HEK293 (cell line): ENCODE data around the gene TBL1X.
A peak's percentile ranks its signal among the peaks of the same experiment; 100 is the strongest.

Experiments used
- CTCF ChIA-PET: fragments of 350-600 bp; formaldehyde crosslinking; extraction: SDS; loops from one replicate; lab custom pipeline; 2021; ENCODE audit warnings: antibody characterized with exemption; lab: Yijun Ruan, JAX
- POLR2A ChIA-PET: fragments of 300-600 bp; formaldehyde crosslinking; extraction: SDS; loops from one replicate; lab custom pipeline; 2020; ENCODE audit warnings: antibody characterized with exemption, inconsistent platforms; lab: Yijun Ruan, JAX
- H3K27ac ChIP-seq: fragments of 200-500 bp; sonication (Bioruptor generic); 2 replicates; pipeline ENCODE4 v1.5.1; 2014; ENCODE audit warnings: low read depth, low read length, control low read depth, inconsistent platforms; ENCODE audit errors: extremely low read depth
- H3K36me3 ChIP-seq, 2 experiments: fragments of 200-500 bp in 1 of 2; sonication (Bioruptor generic) in 1 of 2; 1 replicate in 1 of 2; 2 replicates in 1 of 2; pipeline ENCODE4 v1.5.1; 2014 to 2017; ENCODE audit warnings: inconsistent platforms in 2 of 2, low read length in 2 of 2; ENCODE audit not compliant: control insufficient read depth in 2 of 2, insufficient read depth in 1 of 2
- H3K4me1 ChIP-seq: fragments of 200-500 bp; sonication (Bioruptor generic); 2 replicates; pipeline ENCODE4 v1.5.1; 2014; ENCODE audit warnings: mild to moderate bottlenecking, low read length, inconsistent platforms; ENCODE audit not compliant: control insufficient read depth, insufficient read depth
- H3K4me3 ChIP-seq: 2 replicates; pipeline ENCODE4 v1.5.1; 2011; ENCODE audit warnings: low read depth, mild to moderate bottlenecking, control low read depth, low read length, moderate library complexity
- H3K9me3 ChIP-seq: fragments of 200-500 bp; sonication (Bioruptor generic); 2 replicates; pipeline ENCODE4 v1.5.1; 2014; ENCODE audit warnings: low read depth, low read length, inconsistent platforms; ENCODE audit not compliant: control insufficient read depth, insufficient read depth
- GLIS2 ChIP-seq: fragments of 450-650 bp; formaldehyde crosslinking; IDR thresholded peaks from 2 replicates; pipeline ENCODE4 v1.5.1; 2016; ENCODE audit warnings: missing biosample characterization, missing genetic modification characterization
- IKZF3 ChIP-seq: fragments of 450-650 bp; IDR thresholded peaks from 2 replicates; pipeline ENCODE4 v1.5.0; 2018; ENCODE audit warnings: missing biosample characterization, mild to moderate bottlenecking, missing genetic modification characterization, moderate library complexity
- KLF7 ChIP-seq: fragments of 450-650 bp; formaldehyde crosslinking; IDR thresholded peaks from 2 replicates; pipeline ENCODE4 v1.5.1; 2016; ENCODE audit warnings: missing biosample characterization, missing genetic modification characterization, borderline replicate concordance
- OSR2 ChIP-seq: fragments of 450-650 bp; formaldehyde crosslinking; IDR thresholded peaks from 2 replicates; pipeline ENCODE4 v1.5.1; 2016; ENCODE audit warnings: missing biosample characterization, missing genetic modification characterization
- TRIM28 ChIP-seq: IDR thresholded peaks from 2 replicates; pipeline ENCODE4 v1.6.1; 2011; ENCODE audit warnings: low read length, control low read depth, borderline replicate concordance
- ZBTB17 ChIP-seq: fragments of 450-650 bp; formaldehyde crosslinking; IDR thresholded peaks from 2 replicates; pipeline ENCODE4 v1.5.1; 2016; ENCODE audit warnings: missing biosample characterization, missing genetic modification characterization
- ZNF10 ChIP-seq: fragments of 450-650 bp; formaldehyde crosslinking; IDR thresholded peaks from 2 replicates; pipeline ENCODE4 v1.5.1; 2017; ENCODE audit warnings: missing biosample characterization, missing genetic modification characterization
- ZNF146 ChIP-seq: fragments of 450-650 bp; formaldehyde crosslinking; IDR thresholded peaks from 2 replicates; pipeline ENCODE4 v1.5.1; 2016; ENCODE audit warnings: missing biosample characterization, missing genetic modification characterization
- ZNF16 ChIP-seq: fragments of 450-650 bp; formaldehyde crosslinking; IDR thresholded peaks from 2 replicates; pipeline ENCODE4 v1.5.1; 2016; ENCODE audit warnings: low read depth, missing biosample characterization, missing genetic modification characterization
- ZNF175 ChIP-seq: fragments of 450-650 bp; formaldehyde crosslinking; IDR thresholded peaks from 2 replicates; pipeline ENCODE4 v1.5.1; 2016; ENCODE audit warnings: missing biosample characterization, missing genetic modification characterization
- ZNF341 ChIP-seq: fragments of 450-650 bp; formaldehyde crosslinking; IDR thresholded peaks from 2 replicates; pipeline ENCODE4; 2016; ENCODE audit warnings: low read depth, missing biosample characterization, missing genetic modification characterization
- ZNF610 ChIP-seq: fragments of 450-650 bp; formaldehyde crosslinking; IDR thresholded peaks from 2 replicates; pipeline ENCODE4 v1.5.1; 2016; ENCODE audit warnings: missing biosample characterization, missing genetic modification characterization, borderline replicate concordance
- ZNF629 ChIP-seq: fragments of 450-650 bp; formaldehyde crosslinking; IDR thresholded peaks from 2 replicates; pipeline ENCODE4 v1.5.1; 2017; ENCODE audit warnings: missing biosample characterization, missing genetic modification characterization
- ZNF830 ChIP-seq: fragments of 450-650 bp; IDR thresholded peaks from 2 replicates; pipeline ENCODE4 v1.5.0; 2018; ENCODE audit warnings: missing biosample characterization, missing genetic modification characterization, low read depth, mild to moderate bottlenecking, moderate library complexity
- TF ChIP-seq, protein P1 (sequence below): fragments of 450-650 bp; formaldehyde crosslinking; optimal IDR thresholded peaks from 2 replicates; pipeline ENCODE3; 2016; ENCODE audit warnings: missing biosample characterization, mild to moderate bottlenecking, missing genetic modification characterization
- TF ChIP-seq, protein P2 (sequence below): fragments of 450-650 bp; formaldehyde crosslinking; IDR thresholded peaks from 2 replicates; pipeline ENCODE4 v1.5.1; 2016; ENCODE audit warnings: missing biosample characterization, missing genetic modification characterization
- TF ChIP-seq, protein P3 (sequence below): fragments of 450-650 bp; formaldehyde crosslinking; IDR thresholded peaks from 2 replicates; pipeline ENCODE4 v1.5.1; 2016; ENCODE audit warnings: missing biosample characterization, missing genetic modification characterization
- TF ChIP-seq, protein P4 (sequence below): fragments of 450-650 bp; formaldehyde crosslinking; conservative IDR thresholded peaks from 2 replicates; pipeline ENCODE4 v1.5.1; 2016; ENCODE audit warnings: low read depth, missing biosample characterization, missing genetic modification characterization

TBL1X gene

DNA sequence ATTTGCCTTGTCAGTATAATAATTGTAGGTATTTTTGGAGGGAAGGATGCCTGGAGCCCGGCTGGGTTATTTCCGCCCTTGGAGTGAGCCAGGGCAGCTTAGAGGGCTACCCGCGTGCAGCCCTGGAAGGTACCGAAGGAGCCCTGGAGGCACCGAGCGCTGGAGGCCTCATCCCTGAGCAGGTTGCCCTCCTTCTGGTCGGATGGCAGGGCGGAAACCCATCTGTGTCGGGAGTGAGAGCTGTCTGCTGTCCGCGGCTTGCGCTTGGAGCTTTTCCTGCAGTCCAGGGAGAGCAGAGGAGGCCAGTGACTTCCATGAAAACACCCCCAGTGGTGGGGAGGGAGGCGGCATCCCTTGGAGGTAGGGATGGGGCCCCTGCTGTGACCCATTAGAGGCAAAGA is 122.1 kb downstream of the TBL1X start:
- TF ChIP-seq TRIM28 (peak; percentile 49), IKZF3 (tag by site-specific recombination) (no peak)
- TF ChIP-seq, all 188 proteins: peak for 1
- Histone ChIP-seq H3K4me1 (no peaks in the 10 kb centered on the region), H3K36me3 (no peaks in the 10 kb centered on the region), H3K9me3 (no peaks in the 10 kb centered on the region), H3K27ac (no peak overlapping the region), H3K4me3 (no peak overlapping the region)
- POLR2A ChIA-PET, result no interaction called here
- CTCF ChIA-PET, result no interaction called here

DNA sequence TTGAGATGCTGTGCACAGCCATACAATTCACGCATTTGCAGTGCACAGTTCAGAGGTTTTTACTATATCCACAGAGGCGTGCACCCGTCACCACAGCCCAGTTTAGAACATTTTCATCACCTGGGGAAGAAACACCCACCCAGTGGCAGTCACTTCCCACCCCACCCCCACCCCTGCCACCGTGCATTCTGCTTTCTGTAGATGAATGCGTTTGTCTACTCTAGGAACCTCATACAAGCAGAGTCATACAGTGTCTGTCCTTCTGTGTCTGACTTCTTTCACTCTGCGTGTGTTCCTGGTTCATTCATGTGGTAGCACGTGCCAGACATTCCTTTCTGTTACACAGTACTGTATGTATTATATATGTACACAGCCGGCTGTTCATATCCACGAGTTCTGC is 122.8 kb downstream of the TBL1X start:
- TF ChIP-seq, protein P1, sequence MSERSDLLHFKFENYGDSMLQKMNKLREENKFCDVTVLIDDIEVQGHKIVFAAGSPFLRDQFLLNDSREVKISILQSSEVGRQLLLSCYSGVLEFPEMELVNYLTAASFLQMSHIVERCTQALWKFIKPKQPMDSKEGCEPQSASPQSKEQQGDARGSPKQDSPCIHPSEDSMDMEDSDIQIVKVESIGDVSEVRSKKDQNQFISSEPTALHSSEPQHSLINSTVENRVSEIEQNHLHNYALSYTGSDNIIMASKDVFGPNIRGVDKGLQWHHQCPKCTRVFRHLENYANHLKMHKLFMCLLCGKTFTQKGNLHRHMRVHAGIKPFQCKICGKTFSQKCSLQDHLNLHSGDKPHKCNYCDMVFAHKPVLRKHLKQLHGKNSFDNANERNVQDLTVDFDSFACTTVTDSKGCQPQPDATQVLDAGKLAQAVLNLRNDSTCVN (tag by site-specific recombination), result no peak
- TF ChIP-seq ZNF146 (tag by site-specific recombination), result no peak
- TF ChIP-seq, protein P2, sequence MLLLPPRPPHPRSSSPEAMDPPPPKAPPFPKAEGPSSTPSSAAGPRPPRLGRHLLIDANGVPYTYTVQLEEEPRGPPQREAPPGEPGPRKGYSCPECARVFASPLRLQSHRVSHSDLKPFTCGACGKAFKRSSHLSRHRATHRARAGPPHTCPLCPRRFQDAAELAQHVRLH (tag by site-specific recombination), result no peak
- no peak for TF ChIP-seq ZNF16 (tag by site-specific recombination)
- no peak for TF ChIP-seq GLIS2 (tag by site-specific recombination)
- no peak for TF ChIP-seq ZNF629 (tag by site-specific recombination)
- TF ChIP-seq ZBTB17, result no peak
- TF ChIP-seq ZNF610 (tag by site-specific recombination), result no peak
- no peak for TF ChIP-seq ZNF341 (tag by site-specific recombination)
- no peak for TF ChIP-seq ZNF10 (tag by site-specific recombination)
- TF ChIP-seq, protein P3, sequence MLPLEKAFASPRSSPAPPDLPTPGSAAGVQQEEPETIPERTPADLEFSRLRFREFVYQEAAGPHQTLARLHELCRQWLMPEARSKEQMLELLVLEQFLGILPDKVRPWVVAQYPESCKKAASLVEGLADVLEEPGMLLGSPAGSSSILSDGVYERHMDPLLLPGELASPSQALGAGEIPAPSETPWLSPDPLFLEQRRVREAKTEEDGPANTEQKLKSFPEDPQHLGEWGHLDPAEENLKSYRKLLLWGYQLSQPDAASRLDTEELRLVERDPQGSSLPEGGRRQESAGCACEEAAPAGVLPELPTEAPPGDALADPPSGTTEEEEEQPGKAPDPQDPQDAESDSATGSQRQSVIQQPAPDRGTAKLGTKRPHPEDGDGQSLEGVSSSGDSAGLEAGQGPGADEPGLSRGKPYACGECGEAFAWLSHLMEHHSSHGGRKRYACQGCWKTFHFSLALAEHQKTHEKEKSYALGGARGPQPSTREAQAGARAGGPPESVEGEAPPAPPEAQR (tag by site-specific recombination), result no peak
- TF ChIP-seq, protein P4, sequence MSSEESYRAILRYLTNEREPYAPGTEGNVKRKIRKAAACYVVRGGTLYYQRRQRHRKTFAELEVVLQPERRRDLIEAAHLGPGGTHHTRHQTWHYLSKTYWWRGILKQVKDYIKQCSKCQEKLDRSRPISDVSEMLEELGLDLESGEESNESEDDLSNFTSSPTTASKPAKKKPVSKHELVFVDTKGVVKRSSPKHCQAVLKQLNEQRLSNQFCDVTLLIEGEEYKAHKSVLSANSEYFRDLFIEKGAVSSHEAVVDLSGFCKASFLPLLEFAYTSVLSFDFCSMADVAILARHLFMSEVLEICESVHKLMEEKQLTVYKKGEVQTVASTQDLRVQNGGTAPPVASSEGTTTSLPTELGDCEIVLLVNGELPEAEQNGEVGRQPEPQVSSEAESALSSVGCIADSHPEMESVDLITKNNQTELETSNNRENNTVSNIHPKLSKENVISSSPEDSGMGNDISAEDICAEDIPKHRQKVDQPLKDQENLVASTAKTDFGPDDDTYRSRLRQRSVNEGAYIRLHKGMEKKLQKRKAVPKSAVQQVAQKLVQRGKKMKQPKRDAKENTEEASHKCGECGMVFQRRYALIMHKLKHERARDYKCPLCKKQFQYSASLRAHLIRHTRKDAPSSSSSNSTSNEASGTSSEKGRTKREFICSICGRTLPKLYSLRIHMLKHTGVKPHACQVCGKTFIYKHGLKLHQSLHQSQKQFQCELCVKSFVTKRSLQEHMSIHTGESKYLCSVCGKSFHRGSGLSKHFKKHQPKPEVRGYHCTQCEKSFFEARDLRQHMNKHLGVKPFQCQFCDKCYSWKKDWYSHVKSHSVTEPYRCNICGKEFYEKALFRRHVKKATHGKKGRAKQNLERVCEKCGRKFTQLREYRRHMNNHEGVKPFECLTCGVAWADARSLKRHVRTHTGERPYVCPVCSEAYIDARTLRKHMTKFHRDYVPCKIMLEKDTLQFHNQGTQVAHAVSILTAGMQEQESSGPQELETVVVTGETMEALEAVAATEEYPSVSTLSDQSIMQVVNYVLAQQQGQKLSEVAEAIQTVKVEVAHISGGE, result no peak
- no peak for TF ChIP-seq ZNF175 (tag by site-specific recombination)
- no peak for TF ChIP-seq ZNF830 (tag by site-specific recombination)
- no peak for TF ChIP-seq KLF7 (tag by site-specific recombination)
- TF ChIP-seq OSR2 (tag by site-specific recombination), result no peak
- POLR2A ChIA-PET, result no interaction called here
- Histone ChIP-seq H3K27ac (no peak overlapping the region), H3K4me3 (no peak overlapping the region), H3K36me3 (no peaks in the 10 kb centered on the region), H3K4me1 (no peaks in the 10 kb centered on the region), H3K9me3 (no peaks in the 10 kb centered on the region)
- CTCF ChIA-PET, result no interaction called here
